ENCODE data around the gene CYP4F3.
"Not testable (repeated sequence)": the region's sequence is repeated elsewhere in the genome, so short reads cannot be mapped to it uniquely, and the experiment has no call there.

GRCh38 chr19:15679865-15680264, 39.2 kb downstream of the CYP4F3 start:
- not testable (repeated sequence) for TF ChIP-seq CTCF, POLR2AphosphoS5, POLR2A (IDR thresholded peaks at IDR 0.05)

Measured in gastroesophageal sphincter (tissue), 3 donors.